K562 (cell line): ENCODE results near the gene TMCC1. TPM values are rescaled to one million over a fixed set of nuclear protein-coding genes. Genes with fewer than 3 reads are reported as not detected.

Source experiments
- CEBPG ChIP-seq, 3 experiments: fragments of 200-800 bp in 1 of 3; sonication (Bioruptor generic) in 1 of 3; sonication (generic) in 1 of 3; formaldehyde crosslinking in 1 of 3; IDR thresholded peaks in 2 of 3; conservative IDR thresholded peaks in 1 of 3; 2 replicates each; pipeline versions ENCODE4 v1.6.1 to v1.8.0; 2016 to 2022; ENCODE audit warnings: missing compliant biosample characterization in 2 of 3, missing genetic modification characterization in 2 of 3, mild to moderate bottlenecking in 1 of 3, missing genetic modification reagents in 1 of 3
- MCM3 ChIP-seq: fragments of 450-650 bp; IDR thresholded peaks from 2 replicates; pipeline ENCODE4 v1.6.1; 2016
- polyA plus RNA-seq, 8 experiments: library from polyadenylated mRNA; depleted of rRNA in 4 of 8; stranded (reverse) in 5 of 8; unstranded in 3 of 8; fragments of >200 nt; fragmentation: Nextera tagmentation in 2 of 8; fragmentation: Illumina TruSeq in 1 of 8; extraction: Ambion mirVana in 2 of 8; extraction: Trizol in 1 of 8; gene quantifications; 2 replicates each; pipeline versions ENCODE4 v1.2.1 to v1.2.3, GENCODE V29; 2011 to 2014; ENCODE audit warnings: inconsistent platforms in 1 of 8, missing spikeins in 1 of 8
- total RNA-seq, 7 experiments: library from RNA; depleted of rRNA in 6 of 7; stranded (reverse); fragments of >200 nt in 6 of 7; fragmentation: Illumina TruSeq in 2 of 7; extraction: Trizol in 2 of 7; gene quantifications; 2 replicates each; pipeline versions ENCODE4 v1.2.1 to v1.2.3, GENCODE V29; 2011 to 2021; ENCODE audit warnings: low replicate concordance in 1 of 7
- TF ChIP-seq, protein P1 (sequence below): fragments of 450-650 bp; IDR thresholded peaks from 2 replicates; pipeline ENCODE4 v1.6.1; 2016; ENCODE audit warnings: antibody characterized with exemption
- TF ChIP-seq, protein P2 (sequence below): fragments of 450-650 bp; conservative IDR thresholded peaks from 2 replicates; pipeline ENCODE4 v1.6.1; 2016; ENCODE audit warnings: missing genetic modification characterization, low read depth, mild to moderate bottlenecking, control low read depth, missing compliant biosample characterization

TMCC1 gene
- total and polyA plus RNA-seq, 9 of the 15 experiments (the other 6 are each of a cell fraction or from before 2014, with no cell fraction given), result 0.89 to 8.7 (median 4.0) TPM

DNA sequence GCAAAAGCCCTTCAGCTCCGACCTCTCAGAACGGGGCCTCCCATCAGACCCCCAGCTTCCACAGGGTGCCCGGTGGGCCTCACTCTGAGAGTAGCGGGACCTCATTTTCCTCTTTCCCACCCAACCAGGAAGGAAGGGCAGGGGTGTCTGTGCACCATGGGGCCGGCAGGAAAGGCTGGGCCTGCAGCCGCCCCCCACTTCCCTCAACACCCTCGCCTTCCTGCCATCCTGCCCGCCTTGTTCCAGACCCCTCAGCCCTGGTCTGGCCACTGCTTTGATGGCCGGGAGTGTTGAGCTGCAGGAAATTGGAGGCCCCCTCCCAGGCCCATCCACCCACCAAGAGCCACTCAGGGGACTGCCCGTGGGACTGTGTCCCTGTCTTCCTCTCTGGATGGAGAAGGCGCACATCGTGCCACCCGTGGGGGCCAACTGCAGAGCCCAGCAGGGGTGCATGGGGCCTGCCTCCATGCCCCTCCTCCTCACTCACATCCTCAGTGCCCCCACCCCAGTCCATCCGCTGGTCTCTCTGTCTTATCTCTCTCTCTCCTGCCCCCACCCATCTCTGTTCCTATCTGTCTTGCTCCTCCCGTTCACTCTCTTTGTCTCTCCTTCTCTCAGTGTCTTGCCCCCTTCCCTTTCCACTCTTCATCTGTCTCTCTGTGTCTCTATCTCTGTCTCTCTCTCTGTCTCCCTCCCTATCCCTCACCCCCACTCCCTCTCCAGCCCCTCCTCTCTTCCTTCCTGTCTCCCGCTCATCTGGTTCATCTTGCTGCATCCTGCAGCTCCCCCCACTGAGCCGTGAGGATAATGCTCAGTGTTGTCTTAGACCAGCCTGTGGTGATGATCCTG, 285.2 kb downstream of the TMCC1 start (continued):
- TF ChIP-seq, protein P1, sequence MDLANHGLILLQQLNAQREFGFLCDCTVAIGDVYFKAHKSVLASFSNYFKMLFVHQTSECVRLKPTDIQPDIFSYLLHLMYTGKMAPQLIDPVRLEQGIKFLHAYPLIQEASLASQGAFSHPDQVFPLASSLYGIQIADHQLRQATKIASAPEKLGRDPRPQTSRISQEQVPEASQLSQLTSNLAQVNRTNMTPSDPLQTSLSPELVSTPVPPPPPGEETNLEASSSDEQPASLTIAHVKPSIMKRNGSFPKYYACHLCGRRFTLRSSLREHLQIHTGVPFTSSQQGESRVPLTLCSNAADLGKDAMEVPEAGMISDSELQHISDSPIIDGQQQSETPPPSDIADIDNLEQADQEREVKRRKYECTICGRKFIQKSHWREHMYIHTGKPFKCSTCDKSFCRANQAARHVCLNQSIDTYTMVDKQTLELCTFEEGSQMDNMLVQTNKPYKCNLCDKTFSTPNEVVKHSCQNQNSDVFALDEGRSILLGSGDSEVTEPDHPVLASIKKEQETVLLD, result peak; percentile 60; the same call in 1 of the 2 replicates
- TF ChIP-seq MCM3 (no peak), CEBPG (CRISPR knock-in tag; IDR thresholded peaks at IDR 0.05) (no peak), CEBPG (tag; conservative IDR thresholded peaks at IDR 0.05 in 1 of 2, IDR thresholded peaks at IDR 0.05 in 1 of 2) (no peak)
- TF ChIP-seq, protein P2, sequence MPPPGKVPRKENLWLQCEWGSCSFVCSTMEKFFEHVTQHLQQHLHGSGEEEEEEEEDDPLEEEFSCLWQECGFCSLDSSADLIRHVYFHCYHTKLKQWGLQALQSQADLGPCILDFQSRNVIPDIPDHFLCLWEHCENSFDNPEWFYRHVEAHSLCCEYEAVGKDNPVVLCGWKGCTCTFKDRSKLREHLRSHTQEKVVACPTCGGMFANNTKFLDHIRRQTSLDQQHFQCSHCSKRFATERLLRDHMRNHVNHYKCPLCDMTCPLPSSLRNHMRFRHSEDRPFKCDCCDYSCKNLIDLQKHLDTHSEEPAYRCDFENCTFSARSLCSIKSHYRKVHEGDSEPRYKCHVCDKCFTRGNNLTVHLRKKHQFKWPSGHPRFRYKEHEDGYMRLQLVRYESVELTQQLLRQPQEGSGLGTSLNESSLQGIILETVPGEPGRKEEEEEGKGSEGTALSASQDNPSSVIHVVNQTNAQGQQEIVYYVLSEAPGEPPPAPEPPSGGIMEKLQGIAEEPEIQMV (tag), result no peak
